Measurements from ENCODE around the gene WNT11.

The WNT11 gene

GRCh38 chr11:76217653-76218160, 11.4 kb upstream of the WNT11 start:
- no peak for FAIRE-seq

GRCh38 chr11:76216536-76217325, 10.4 kb upstream of the WNT11 start:
- no peak for FAIRE-seq

- FAIRE-seq, result no peak
Observed at GRCh38 chr11:76215941-76216340, 9.6 kb upstream of the WNT11 start.

- FAIRE-seq, result no peak
Observed at GRCh38 chr11:76214968-76215548, 8.8 kb upstream of the WNT11 start.

GRCh38 chr11:76214186-76214585, 7.9 kb upstream of the WNT11 start:
- no peak for FAIRE-seq

- FAIRE-seq, result no peak
Observed at GRCh38 chr11:76212086-76213035, 6.1 kb upstream of the WNT11 start.

GRCh38 chr11:76210931-76211851, 4.9 kb upstream of the WNT11 start:
- FAIRE-seq, result no peak

- no peak for FAIRE-seq
Observed at GRCh38 chr11:76209973-76210930, 4.0 kb upstream of the WNT11 start.

GRCh38 chr11:76209375-76209972, 3.2 kb upstream of the WNT11 start:
- no peak for FAIRE-seq

GRCh38 chr11:76208438-76209374, 2.4 kb upstream of the WNT11 start:
- no peak for FAIRE-seq

GRCh38 chr11:76207642-76208401, 1.5 kb upstream of the WNT11 start:
- FAIRE-seq, result no peak

- no peak for FAIRE-seq
Observed at GRCh38 chr11:76206077-76206326, 300 bp downstream of the WNT11 start.

GRCh38 chr11:76205252-76206076, 838 bp downstream of the WNT11 start:
- no peak for FAIRE-seq

GRCh38 chr11:76203937-76204336, 2.4 kb downstream of the WNT11 start:
- FAIRE-seq, result no peak

- no peak for FAIRE-seq
Observed at GRCh38 chr11:76203131-76203925, 3.0 kb downstream of the WNT11 start.

GRCh38 chr11:76201672-76202412, 4.5 kb downstream of the WNT11 start:
- FAIRE-seq, result no peak
